Jurkat, Clone E6-1 (cell line): ENCODE data around the gene MCU.

Experiments used
- DNase-seq: peaks from one replicate; pipeline ENCODE4 v3.0.0-alpha.2; 2011; ENCODE audit warnings: low read depth, low spot score
- H3K4me3 ChIP-seq: 2 replicates; pipeline ENCODE4 v1.5.1; 2011; ENCODE audit warnings: mild to moderate bottlenecking, low read length, control low read depth, moderate library complexity

MCU gene

GRCh38 chr10:72790216-72790990, 98.5 kb downstream of the MCU start:
- DNase-seq = no peak
- H3K4me3 ChIP-seq = no peak overlapping the region

- H3K4me3 ChIP-seq = no peak overlapping the region
- no peak for DNase-seq
These were observed 100.3 kb downstream of the MCU start for GRCh38 chr10:72792288-72792687.

- no peak for DNase-seq
These were observed 101.8 kb downstream of the MCU start for GRCh38 chr10:72793752-72794151.

GRCh38 chr10:72794260-72794659, 102.3 kb downstream of the MCU start:
- DNase-seq = no peak
- H3K4me3 ChIP-seq = no peak overlapping the region

More at GRCh38 chr10:72793752-72794151, 101.8 kb downstream of the MCU start:
- H3K4me3 ChIP-seq = no peak overlapping the region

GRCh38 chr10:72796042-72796441, 104.1 kb downstream of the MCU start:
- DNase-seq = no peak
- H3K4me3 ChIP-seq = no peak overlapping the region

- DNase-seq = no peak
- H3K4me3 ChIP-seq = no peak overlapping the region
These were observed 104.6 kb downstream of the MCU start for GRCh38 chr10:72796538-72796937.

GRCh38 chr10:72800000-72800740, 108.2 kb downstream of the MCU start:
- no peak overlapping the region for H3K4me3 ChIP-seq
- no peak for DNase-seq

GRCh38 chr10:72800741-72801092, 108.8 kb downstream of the MCU start:
- no peak overlapping the region for H3K4me3 ChIP-seq
- no peak for DNase-seq

- no peak for DNase-seq
- no peak overlapping the region for H3K4me3 ChIP-seq
These were observed 109.4 kb downstream of the MCU start for GRCh38 chr10:72801263-72801868.

GRCh38 chr10:72802332-72802731, 110.4 kb downstream of the MCU start:
- DNase-seq = no peak
- no peak overlapping the region for H3K4me3 ChIP-seq

GRCh38 chr10:72802763-72803505, 111.0 kb downstream of the MCU start:
- no peak overlapping the region for H3K4me3 ChIP-seq
- DNase-seq = no peak

- no peak overlapping the region for H3K4me3 ChIP-seq
- DNase-seq = no peak
These were observed 116.1 kb downstream of the MCU start for GRCh38 chr10:72808001-72808400.

- no peak for DNase-seq
- H3K4me3 ChIP-seq = no peak overlapping the region
These were observed 117.1 kb downstream of the MCU start for GRCh38 chr10:72809006-72809405.

GRCh38 chr10:72810976-72811375, 119.0 kb downstream of the MCU start:
- DNase-seq = no peak
- no peak overlapping the region for H3K4me3 ChIP-seq

- no peak for DNase-seq
- no peak overlapping the region for H3K4me3 ChIP-seq
These were observed 120.4 kb downstream of the MCU start for GRCh38 chr10:72812415-72812752.

GRCh38 chr10:72812753-72813430, 120.9 kb downstream of the MCU start:
- DNase-seq = no peak
- H3K4me3 ChIP-seq = no peak overlapping the region

- DNase-seq = no peak
- H3K4me3 ChIP-seq = no peak overlapping the region
These were observed 122.3 kb downstream of the MCU start for GRCh38 chr10:72814099-72814790.

- no peak overlapping the region for H3K4me3 ChIP-seq
These were observed 124.6 kb downstream of the MCU start for GRCh38 chr10:72816565-72816964.

GRCh38 chr10:72818076-72818475, 126.1 kb downstream of the MCU start:
- DNase-seq = no peak

More at GRCh38 chr10:72816565-72816964, 124.6 kb downstream of the MCU start:
- DNase-seq = no peak

More at GRCh38 chr10:72818076-72818475, 126.1 kb downstream of the MCU start:
- H3K4me3 ChIP-seq = no peak overlapping the region
